ENCODE results near the gene QSOX2.

QSOX2 gene

GRCh38 chr9:136219276-136219675 is 26.3 kb downstream of the QSOX2 start:
- DNase-seq, result peak; percentile 41

DNA sequence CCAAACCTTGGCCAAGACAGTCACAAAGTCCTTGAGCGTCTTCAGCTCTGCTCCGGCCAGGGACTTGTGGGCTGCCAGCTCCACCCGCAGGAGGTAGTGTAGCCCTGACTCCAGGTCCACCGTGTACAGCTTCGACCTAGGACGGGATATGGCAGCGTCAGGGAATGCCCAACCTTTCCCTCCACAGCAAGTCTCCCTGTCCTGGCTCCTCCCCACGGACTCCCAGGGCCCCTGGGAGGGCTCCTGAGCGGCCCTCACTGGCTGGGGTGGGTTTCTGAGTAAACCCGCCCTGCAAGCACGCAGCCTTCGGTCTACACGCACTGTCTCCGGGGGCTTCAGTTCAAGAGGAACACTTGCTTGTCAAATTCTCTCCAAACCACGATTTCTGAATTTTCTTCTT is 26.9 kb downstream of the QSOX2 start:
- DNase-seq, result no peak

DNA sequence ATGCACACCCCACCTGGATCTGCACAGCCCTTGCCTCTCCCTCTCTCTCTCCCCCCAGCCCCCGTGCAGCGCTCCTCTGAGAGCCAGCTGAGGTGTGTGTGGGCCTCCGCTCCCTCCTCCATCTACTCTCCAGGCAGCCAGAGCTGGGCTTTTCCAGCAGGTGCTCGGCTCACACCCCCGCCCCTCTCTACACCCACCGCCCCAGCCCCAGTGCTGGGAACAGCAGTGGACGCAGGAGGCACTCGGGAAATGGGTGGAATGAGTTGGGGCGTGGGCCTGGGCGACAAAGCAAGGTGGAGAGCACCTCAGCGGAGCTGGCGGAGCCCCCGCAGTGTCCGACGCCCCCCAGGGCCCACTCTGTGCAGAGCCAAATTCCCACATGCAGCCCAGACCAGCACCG is 27.3 kb downstream of the QSOX2 start:
- no peak for DNase-seq

DNA sequence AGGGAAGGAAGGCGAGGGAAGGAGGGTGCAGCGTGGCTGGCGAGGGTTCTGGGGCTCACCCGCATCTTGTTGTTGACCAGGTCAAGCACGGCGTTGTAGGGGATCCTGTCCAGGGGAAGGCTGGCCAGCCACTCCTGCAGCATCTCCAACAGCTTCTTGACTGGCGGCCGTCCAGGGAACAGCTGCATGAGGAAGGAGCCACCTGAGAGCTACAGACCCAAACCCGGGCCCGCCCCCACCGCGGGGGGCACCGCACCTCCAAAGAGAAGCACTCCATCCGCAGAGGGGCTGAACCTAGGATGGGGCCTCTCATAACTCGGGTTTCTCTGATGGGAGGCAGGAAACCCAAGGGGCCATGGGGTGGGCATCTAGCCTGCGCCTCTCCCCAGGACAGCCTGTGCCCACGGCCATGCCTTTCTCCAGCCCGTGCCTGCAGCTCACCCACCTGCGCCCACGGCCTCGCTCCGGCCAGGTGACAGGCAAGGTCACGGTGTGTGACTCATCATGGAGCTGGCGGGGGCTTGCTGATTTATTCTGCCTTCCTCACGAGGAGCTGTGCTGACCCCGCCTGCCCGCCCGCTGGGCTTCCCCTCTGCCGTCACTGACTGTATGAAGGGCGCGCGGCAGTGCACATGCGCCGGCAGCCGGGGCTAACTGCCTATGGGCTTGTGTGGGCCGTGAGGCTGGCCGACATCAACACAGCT is 28.9 kb downstream of the QSOX2 start:
- no peak for DNase-seq

GRCh38 chr9:136213733-136214132 is 31.9 kb downstream of the QSOX2 start:
- no peak for DNase-seq

DNA sequence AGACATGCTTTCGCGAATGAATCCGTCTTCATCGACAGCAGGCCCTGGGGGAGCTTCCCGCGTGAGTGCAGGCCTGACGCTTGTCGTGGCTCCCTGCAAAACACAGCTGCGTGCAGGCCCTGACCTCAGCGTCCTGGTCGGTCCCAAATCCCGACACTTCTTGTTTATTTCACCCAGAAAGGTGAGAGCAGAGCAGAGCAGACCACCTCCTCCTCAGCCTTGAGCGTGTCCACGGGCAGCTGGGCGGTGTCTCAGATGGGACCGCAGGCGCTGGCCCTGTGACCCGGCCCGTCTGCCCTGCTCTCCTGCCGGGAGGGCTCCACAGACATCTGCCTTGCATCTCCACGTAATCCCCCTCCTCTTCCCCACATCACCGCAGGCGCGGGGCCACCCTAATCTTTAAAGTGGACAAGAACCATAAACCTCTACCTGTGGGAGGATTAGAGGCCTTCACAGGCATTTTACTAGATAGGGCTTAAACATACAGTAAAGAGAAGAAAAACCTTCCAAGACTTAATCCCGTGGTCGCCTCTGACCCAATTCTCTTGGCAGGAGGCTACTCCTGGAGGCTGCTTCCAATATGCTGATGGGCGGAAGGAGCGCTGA is 33.2 kb downstream of the QSOX2 start:
- no peak for DNase-seq

DNA sequence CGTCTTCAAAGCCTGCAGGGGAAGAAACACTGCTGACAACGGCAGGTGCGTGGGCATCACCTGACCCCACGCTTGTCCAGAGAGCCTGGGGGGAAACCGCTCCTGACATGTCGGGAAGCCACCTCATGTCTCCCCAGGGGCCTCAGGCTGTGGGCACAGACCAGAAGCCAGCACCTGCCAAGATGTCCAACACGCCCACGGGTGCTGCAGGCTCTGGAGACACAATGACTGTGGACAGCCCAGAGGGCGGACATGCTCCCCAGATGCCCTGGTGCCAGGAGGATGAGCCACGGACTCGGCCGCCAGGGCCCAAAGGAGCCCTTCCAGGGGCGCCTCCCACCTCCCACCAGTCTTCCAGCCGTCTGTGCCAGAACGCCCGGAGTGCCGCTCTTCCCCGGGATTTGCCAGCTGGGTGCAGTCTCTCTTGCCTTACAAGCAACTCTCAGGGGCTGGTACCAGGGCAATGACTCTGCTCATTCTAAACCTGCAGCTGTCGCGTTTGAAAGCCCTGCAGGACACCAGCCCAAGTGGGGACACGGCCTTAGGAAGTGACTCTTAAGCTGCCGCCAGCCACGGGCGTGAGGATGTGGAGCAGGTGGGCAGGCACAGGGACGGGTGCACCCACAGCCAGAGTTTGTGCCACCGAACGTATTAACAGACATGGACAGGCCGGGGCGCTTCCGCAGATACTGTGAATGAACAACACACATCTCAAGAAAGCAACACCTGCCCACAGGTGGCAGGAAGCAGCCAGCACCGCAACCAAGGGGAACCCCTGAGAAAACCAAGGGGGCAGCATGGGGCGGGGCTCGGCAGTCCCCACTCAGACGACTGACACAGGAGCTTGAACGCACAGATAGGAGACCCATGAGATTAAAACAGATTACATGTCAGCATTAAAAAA is 33.9 kb downstream of the QSOX2 start:
- DNase-seq, result no peak

DNA sequence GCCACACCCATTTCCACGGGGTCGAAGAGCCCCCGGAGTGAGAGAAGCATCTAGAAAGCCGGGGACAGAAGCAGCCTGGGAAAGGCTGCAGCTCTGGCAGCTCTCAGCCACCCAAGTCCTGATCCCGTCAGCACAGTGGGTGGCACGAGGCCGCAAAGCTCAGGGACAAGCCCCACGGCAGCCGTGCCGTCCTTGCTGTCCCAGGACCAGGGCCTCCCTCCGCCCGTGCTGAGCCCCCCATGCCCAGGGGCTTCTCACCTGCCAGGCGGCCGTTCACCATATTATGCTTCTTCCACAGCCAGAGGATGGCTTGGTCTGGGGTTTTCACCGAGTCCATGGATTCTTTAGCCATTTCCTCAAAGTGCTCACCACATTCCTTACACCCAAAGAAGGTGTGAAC is 34.6 kb downstream of the QSOX2 start:
- no peak for DNase-seq

DNA sequence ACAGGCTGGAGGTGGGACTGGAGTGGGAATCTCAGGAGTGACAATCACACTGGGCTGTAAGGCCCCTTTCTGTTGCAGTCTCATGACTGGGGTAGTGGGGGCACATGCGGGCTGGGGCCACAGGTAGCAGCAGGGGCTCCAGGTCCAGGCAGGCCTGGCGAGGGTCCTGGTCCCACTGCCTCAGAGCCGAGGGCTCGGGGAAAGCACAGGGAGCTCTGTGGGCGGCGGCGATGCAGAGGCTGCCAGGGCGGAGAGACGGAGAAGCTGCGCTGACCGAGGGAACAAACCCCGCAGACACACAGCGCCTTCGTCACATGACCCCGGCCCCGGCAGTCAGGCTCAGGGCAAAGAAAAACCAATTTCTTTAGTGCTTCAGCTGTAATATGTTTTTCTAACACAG is 35.3 kb downstream of the QSOX2 start:
- DNase-seq, result no peak

- DNase-seq, result no peak
These were observed 35.8 kb downstream of the QSOX2 start for GRCh38 chr9:136209786-136210185.

DNA sequence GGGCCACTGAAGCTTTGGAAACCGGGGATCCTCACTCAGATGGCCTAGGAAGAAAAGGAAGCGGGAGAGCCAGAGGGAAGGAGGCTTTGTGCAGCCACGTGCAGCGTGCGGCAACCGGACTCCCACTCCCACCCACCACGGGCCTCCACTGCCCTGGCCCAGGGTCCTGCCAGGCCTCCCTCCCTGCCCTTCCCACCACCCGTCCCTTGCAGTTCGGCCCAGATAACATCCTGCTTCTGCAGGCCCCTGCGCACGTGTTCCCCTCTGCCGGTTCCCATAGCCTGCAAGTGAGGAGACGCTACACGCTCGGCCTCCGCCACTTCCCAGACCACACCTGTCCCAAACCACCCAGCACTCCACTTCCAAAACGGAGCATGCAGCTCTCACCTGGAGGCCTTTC is 36.4 kb downstream of the QSOX2 start:
- DNase-seq, result no peak

GRCh38 chr9:136208675-136209074 is 36.9 kb downstream of the QSOX2 start:
- DNase-seq, result no peak

GRCh38 chr9:136207616-136208015 is 38.0 kb downstream of the QSOX2 start:
- DNase-seq, result no peak

GRCh38 chr9:136206602-136207275 is 38.9 kb downstream of the QSOX2 start:
- DNase-seq, result peak; percentile 98

DNA sequence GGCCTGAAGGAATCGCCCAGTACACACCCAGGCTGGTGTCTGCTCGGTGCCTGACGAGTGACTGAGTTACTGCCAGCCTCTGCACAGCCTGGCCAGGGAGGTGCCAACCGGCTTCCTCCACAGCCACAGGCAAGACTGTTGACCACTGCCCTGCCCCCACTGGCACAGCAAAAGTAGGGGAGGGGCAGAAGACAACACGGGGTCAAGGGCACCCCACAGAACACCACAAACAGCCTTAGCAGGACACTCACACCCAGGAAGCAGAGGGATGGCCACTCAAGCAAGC is 40.0 kb downstream of the QSOX2 start:
- no peak for DNase-seq

GRCh38 chr9:136204838-136205706 is 40.5 kb downstream of the QSOX2 start, which contains the start of gene LHX3:
Gene LHX3 (minus strand): TSS chr9:136205128. CDS start chr9:136205012, 116 bp downstream.
- no peak for DNase-seq

GRCh38 chr9:136204145-136204805 is 41.3 kb downstream of the QSOX2 start:
- no peak for DNase-seq

DNA sequence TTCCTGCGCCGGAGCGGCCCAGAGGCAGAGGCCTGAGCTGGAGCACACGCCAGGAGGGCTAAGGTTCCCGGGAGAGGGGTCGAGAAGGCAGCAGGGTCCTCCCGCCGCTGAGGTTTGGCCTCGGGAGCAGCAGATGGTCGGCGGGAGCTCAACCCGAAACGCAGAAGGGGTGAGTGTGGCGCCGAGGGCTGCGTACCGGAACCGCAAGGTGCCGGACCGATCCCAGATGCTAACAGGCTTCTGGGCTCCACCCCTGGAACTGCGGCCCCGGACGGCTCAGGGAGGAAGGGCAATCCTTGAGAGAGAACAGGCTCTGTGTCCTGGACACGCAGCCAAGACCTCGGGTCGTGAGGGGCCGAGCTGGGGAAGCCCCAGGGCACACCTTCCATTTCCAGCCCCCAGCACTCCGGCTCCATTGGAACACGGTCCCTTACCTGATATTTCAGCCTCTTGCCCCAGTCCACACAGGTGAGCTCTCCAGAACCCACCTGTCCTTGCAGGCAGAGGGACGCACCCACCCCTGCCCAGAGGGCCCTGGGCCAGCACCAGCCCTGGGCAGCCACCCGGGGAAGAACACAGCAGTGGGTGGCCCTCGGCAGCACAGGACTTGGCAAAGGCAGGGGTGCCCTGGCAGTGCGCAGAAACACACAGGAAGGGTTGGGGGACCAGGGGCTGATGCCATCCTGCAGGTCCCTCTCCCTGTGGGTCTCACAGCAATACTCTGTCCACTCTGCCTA is 42.0 kb downstream of the QSOX2 start:
- no peak for DNase-seq

DNA sequence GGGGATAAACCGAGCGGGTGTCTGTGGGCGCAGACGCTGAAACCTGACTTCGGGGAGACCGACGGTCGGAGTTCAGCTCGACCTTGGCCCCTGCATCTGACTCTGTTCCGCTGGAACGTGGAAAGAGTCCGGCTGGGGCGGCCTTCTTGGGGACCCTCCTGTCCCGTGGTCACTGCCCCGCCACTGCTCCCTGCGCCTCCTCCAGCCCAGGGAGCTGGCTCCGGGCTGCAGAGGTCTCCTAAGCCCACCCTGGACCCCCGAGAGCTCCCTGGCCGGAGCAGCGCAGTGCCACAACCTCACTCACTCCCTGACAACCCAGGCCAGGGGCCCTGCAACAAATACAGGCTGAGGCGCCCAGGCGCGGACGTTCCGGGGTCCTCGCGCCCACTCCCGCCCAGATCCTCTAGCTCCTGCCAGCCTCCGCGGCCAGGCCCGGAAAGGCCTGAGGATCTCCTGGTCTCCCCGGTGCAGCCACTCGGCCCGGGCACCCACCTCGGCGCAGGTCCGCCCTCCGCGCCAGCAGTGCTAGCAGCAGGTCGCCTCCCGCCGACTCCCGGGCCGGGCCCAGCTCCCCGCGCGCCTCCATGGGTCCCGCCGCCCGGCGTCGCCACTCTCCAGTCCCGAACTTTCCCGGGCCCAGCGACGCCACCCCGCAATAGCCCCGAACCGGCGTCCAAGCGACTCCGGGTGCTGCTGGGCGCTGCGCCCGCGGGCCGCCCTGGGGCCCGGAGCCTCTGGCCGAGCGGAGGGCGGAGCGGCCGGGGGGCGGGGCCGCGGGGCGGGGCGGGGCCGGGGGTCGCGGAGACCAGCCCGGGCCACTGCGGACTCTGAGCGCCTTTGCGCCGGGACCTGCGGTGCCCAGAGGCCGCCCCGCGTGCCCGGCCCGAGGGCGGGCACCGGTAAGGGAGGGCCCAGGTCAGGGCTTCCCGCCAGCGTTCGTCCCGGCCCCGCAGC is 42.9 kb downstream of the QSOX2 start:
- DNase-seq, result no peak
